ENCODE results near the gene VKORC1L1.
"Not testable (repeated sequence)": the region's sequence is repeated elsewhere in the genome, so short reads cannot be mapped to it uniquely, and the experiment has no call there.

VKORC1L1 gene

GRCh38 chr7:65872776-65873581, at the start of gene VKORC1L1:
Gene VKORC1L1 (plus strand): TSS chr7:65873074. CDS start chr7:65873372, 298 bp downstream.
- no peaks in the 10 kb centered on the region for H3K36me3 ChIP-seq (ENCODE audit: control insufficient read depth, insufficient read depth, low read length)
- H3K9ac ChIP-seq (ENCODE audit: low read depth, low read length), result no peak within 1 kb of the TSS
- H3K27me3 ChIP-seq (ENCODE audit: control insufficient read depth, insufficient read depth, low read length), result no peaks in the 10 kb centered on the region
- no peaks in the 10 kb centered on the region for H3K9me3 ChIP-seq (ENCODE audit: control insufficient read depth, insufficient read depth, low read length)
- peak within 1 kb of the TSS; percentile 76 for H3K4me3 ChIP-seq (ENCODE audit: low read depth, low read length)
- no peaks in the 10 kb centered on the region for H3K4me1 ChIP-seq (ENCODE audit: control insufficient read depth, insufficient read depth, low read length)

GRCh38 chr7:65827366-65827765, 45.5 kb upstream of the VKORC1L1 start:
- Histone ChIP-seq H3K36me3 (ENCODE audit: control insufficient read depth, insufficient read depth, low read length) (no peaks in the 10 kb centered on the region), H3K9me3 (ENCODE audit: control insufficient read depth, insufficient read depth, low read length) (no peaks in the 10 kb centered on the region), H3K4me1 (ENCODE audit: control insufficient read depth, insufficient read depth, low read length) (no peaks in the 10 kb centered on the region), H3K9ac (ENCODE audit: low read depth, low read length) (no peak overlapping the region), H3K4me3 (ENCODE audit: low read depth, low read length) (no peak overlapping the region), H3K27me3 (ENCODE audit: control insufficient read depth, insufficient read depth, low read length) (no peaks in the 10 kb centered on the region)

- Histone ChIP-seq H3K4me3 (ENCODE audit: low read depth, low read length) (no peak overlapping the region), H3K36me3 (ENCODE audit: control insufficient read depth, insufficient read depth, low read length) (no peaks in the 10 kb centered on the region), H3K9ac (ENCODE audit: low read depth, low read length) (no peak overlapping the region), H3K27me3 (ENCODE audit: control insufficient read depth, insufficient read depth, low read length) (no peaks in the 10 kb centered on the region), H3K9me3 (ENCODE audit: control insufficient read depth, insufficient read depth, low read length) (no peaks in the 10 kb centered on the region), H3K4me1 (ENCODE audit: control insufficient read depth, insufficient read depth, low read length) (no peaks in the 10 kb centered on the region)
Observed at GRCh38 chr7:65832281-65832680, 40.6 kb upstream of the VKORC1L1 start.

DNA sequence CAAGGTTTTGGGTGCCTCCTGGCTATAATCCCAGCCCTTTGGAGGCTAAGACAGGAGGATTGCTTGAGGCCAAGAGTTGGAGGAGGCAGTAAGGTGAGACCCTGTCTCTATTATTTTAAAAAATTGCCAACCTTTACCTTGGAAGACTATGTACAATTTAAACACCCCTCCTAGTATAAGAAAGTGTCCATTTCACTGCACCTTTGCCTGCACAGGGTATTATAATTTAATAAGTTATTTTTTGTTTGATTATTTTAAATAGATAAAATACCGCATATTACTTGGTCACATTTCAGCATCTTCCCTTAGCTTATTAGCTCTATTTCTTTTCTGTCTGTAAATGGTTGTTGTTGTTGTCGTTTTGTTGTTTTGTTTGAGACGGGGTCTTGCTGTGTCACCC, 36.2 kb upstream of the VKORC1L1 start:
- H3K4me3 ChIP-seq (ENCODE audit: low read depth, low read length); H3K9ac ChIP-seq (ENCODE audit: low read depth, low read length); H3K4me1 ChIP-seq (ENCODE audit: control insufficient read depth, insufficient read depth, low read length); H3K27me3 ChIP-seq (ENCODE audit: control insufficient read depth, insufficient read depth, low read length); H3K36me3 ChIP-seq (ENCODE audit: control insufficient read depth, insufficient read depth, low read length); H3K9me3 ChIP-seq (ENCODE audit: control insufficient read depth, insufficient read depth, low read length): not testable (repeated sequence)

DNA sequence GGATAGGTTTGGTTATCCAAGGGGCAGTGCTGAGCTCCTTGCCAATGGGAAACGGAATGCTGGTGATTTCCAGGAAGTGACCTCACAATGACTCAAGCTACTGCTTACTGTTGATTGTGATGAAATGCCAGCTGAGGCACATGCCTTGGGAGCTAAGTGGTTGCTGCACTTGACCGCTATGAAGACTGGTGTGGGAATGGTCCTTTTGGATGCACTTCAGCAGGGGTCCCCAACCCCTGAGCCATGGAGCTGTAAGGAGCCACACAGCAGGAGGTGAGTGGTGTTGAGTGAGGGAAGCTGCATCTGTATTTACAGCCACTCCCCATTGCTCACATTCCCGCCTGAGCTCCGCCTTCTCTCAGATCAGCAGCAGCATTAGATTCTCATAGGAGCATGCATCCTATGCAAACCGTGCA, 35.3 kb upstream of the VKORC1L1 start:
- H3K9ac ChIP-seq (ENCODE audit: low read depth, low read length); H3K36me3 ChIP-seq (ENCODE audit: control insufficient read depth, insufficient read depth, low read length); H3K4me1 ChIP-seq (ENCODE audit: control insufficient read depth, insufficient read depth, low read length); H3K4me3 ChIP-seq (ENCODE audit: low read depth, low read length); H3K27me3 ChIP-seq (ENCODE audit: control insufficient read depth, insufficient read depth, low read length); H3K9me3 ChIP-seq (ENCODE audit: control insufficient read depth, insufficient read depth, low read length): not testable (repeated sequence)

GRCh38 chr7:65839846-65840245, 33.0 kb upstream of the VKORC1L1 start:
- H3K27me3 ChIP-seq (ENCODE audit: control insufficient read depth, insufficient read depth, low read length), result no peaks in the 10 kb centered on the region
- H3K9ac ChIP-seq (ENCODE audit: low read depth, low read length), result no peak overlapping the region
- H3K4me1 ChIP-seq (ENCODE audit: control insufficient read depth, insufficient read depth, low read length), result no peaks in the 10 kb centered on the region
- H3K4me3 ChIP-seq (ENCODE audit: low read depth, low read length), result no peak overlapping the region
- no peaks in the 10 kb centered on the region for H3K9me3 ChIP-seq (ENCODE audit: control insufficient read depth, insufficient read depth, low read length)
- no peaks in the 10 kb centered on the region for H3K36me3 ChIP-seq (ENCODE audit: control insufficient read depth, insufficient read depth, low read length)

DNA sequence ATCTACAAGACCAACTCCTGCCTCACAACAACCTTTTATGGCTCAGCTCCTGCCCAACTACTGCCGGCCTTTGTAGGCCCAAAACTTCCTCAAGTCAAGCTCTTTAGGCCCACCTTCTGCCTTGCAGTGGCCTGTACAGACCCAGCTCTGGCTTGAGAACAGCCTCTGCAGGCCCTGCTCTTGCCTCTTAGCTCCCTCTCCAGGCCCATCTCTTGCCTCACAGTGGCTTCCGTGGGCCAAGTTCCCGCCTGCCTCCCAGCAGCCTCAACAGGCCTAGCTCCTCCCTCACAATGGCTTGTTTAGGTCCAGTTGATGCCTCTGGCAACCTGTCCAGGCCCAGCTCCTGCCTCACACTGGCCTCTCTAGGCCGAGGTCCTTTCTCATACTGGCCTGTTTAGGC, 32.4 kb upstream of the VKORC1L1 start:
- Histone ChIP-seq H3K4me1 (ENCODE audit: control insufficient read depth, insufficient read depth, low read length) (no peaks in the 10 kb centered on the region), H3K9me3 (ENCODE audit: control insufficient read depth, insufficient read depth, low read length) (no peaks in the 10 kb centered on the region), H3K27me3 (ENCODE audit: control insufficient read depth, insufficient read depth, low read length) (no peaks in the 10 kb centered on the region), H3K4me3 (ENCODE audit: low read depth, low read length) (no peak overlapping the region), H3K9ac (ENCODE audit: low read depth, low read length) (no peak overlapping the region), H3K36me3 (ENCODE audit: control insufficient read depth, insufficient read depth, low read length) (no peaks in the 10 kb centered on the region)

- H3K4me1 ChIP-seq (ENCODE audit: control insufficient read depth, insufficient read depth, low read length); H3K9ac ChIP-seq (ENCODE audit: low read depth, low read length); H3K4me3 ChIP-seq (ENCODE audit: low read depth, low read length): not testable (repeated sequence)
Observed at GRCh38 chr7:65843616-65844015, 29.3 kb upstream of the VKORC1L1 start.

GRCh38 chr7:65846008-65846570, 26.8 kb upstream of the VKORC1L1 start:
- no peaks in the 10 kb centered on the region for H3K36me3 ChIP-seq (ENCODE audit: control insufficient read depth, insufficient read depth, low read length)
- H3K9me3 ChIP-seq (ENCODE audit: control insufficient read depth, insufficient read depth, low read length), result no peaks in the 10 kb centered on the region
- H3K4me1 ChIP-seq (ENCODE audit: control insufficient read depth, insufficient read depth, low read length), result no peaks in the 10 kb centered on the region
- no peaks in the 10 kb centered on the region for H3K27me3 ChIP-seq (ENCODE audit: control insufficient read depth, insufficient read depth, low read length)
- no peak overlapping the region for H3K4me3 ChIP-seq (ENCODE audit: low read depth, low read length)
- no peak overlapping the region for H3K9ac ChIP-seq (ENCODE audit: low read depth, low read length)

More at GRCh38 chr7:65843616-65844015, 29.3 kb upstream of the VKORC1L1 start:
- H3K9me3 ChIP-seq (ENCODE audit: control insufficient read depth, insufficient read depth, low read length); H3K36me3 ChIP-seq (ENCODE audit: control insufficient read depth, insufficient read depth, low read length); H3K27me3 ChIP-seq (ENCODE audit: control insufficient read depth, insufficient read depth, low read length): not testable (repeated sequence)

- not testable (repeated sequence) for H3K4me1 ChIP-seq (ENCODE audit: control insufficient read depth, insufficient read depth, low read length); H3K4me3 ChIP-seq (ENCODE audit: low read depth, low read length); H3K9ac ChIP-seq (ENCODE audit: low read depth, low read length); H3K27me3 ChIP-seq (ENCODE audit: control insufficient read depth, insufficient read depth, low read length); H3K36me3 ChIP-seq (ENCODE audit: control insufficient read depth, insufficient read depth, low read length); H3K9me3 ChIP-seq (ENCODE audit: control insufficient read depth, insufficient read depth, low read length)
Observed at GRCh38 chr7:65853426-65853825, 19.4 kb upstream of the VKORC1L1 start.

DNA sequence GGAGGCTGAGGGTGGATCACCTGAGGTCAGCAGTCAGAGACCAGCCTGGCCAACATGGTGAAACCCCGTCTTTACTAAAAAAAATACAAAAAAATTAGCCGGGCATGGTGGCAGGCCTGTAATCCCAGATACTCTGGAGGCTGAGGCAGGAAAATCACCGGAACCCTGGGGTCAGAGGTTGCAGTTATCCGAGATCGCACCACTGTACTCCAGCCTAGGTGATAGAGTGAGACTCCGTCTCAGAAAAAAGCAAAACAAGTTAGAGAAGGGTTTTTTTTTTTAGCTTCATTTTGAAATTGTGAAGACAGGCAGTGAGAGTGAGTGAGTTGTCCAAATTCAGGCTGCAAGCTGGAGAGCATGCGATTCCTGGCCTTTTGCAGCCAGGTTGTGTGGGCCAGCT, 19.0 kb upstream of the VKORC1L1 start:
- not testable (repeated sequence) for H3K27me3 ChIP-seq (ENCODE audit: control insufficient read depth, insufficient read depth, low read length); H3K9ac ChIP-seq (ENCODE audit: low read depth, low read length); H3K4me3 ChIP-seq (ENCODE audit: low read depth, low read length); H3K4me1 ChIP-seq (ENCODE audit: control insufficient read depth, insufficient read depth, low read length); H3K36me3 ChIP-seq (ENCODE audit: control insufficient read depth, insufficient read depth, low read length); H3K9me3 ChIP-seq (ENCODE audit: control insufficient read depth, insufficient read depth, low read length)

DNA sequence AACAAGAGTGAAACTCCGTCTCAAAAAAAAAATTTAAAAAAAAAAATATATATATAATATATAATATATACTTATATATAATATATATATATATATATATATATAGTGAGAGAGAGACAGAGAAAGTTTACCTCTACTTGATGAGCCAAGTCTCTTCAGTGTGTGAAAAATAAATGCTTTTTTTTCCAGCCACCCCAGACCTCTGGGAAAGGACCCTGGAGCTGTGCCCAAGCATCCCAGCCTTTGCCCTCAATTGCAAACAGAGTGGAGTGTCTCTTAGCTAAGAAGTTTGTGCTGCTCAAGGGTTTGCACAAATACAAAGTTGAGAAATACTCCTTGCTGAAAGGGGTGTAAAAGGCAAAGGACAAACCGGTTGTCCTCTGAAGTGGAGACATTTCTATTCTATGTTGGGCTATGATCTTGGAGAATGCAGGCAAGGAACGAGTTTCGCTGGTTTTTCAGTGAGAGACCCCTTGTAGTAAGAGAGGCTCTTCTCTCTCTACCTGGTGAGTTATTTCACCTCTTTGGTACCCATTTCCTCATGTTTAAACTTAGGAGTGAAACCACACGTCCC, 15.5 kb upstream of the VKORC1L1 start:
- H3K4me1 ChIP-seq (ENCODE audit: control insufficient read depth, insufficient read depth, low read length); H3K27me3 ChIP-seq (ENCODE audit: control insufficient read depth, insufficient read depth, low read length); H3K9ac ChIP-seq (ENCODE audit: low read depth, low read length); H3K4me3 ChIP-seq (ENCODE audit: low read depth, low read length); H3K36me3 ChIP-seq (ENCODE audit: control insufficient read depth, insufficient read depth, low read length); H3K9me3 ChIP-seq (ENCODE audit: control insufficient read depth, insufficient read depth, low read length): not testable (repeated sequence)

All from iPS-15b (cell line).